Measurements from ENCODE around the gene SLC22A15.

DNA sequence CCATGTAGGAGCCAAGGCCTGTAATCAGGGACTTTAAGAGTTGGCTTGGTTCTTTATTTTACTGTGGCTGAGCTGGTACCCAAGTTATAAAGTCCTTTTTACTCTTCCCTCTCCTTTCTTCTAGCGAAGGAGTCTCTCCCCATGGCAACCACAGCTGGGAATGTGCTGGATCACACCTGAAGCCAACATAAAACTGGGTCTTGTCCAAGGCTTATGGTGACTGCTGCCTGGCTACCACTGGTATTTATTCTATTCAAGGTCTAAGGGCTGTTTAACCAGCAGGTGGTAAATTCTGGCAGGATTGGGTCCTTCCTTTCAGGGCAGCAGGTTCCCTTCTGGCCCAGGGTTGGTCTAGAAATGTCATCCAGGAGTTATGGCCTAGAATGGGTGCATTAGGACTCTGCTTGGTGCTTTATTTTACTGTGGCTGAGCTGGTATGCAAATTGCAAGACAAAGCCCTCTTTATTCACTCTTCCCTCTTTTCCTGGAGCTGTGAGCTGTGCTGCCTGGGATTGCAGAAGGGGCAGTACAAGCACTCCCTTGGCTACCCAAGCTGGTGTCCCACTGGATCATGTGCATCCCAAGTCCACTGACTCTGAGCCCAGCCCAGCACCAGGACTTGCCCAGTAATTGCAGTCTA, 26.6 kb downstream of the SLC22A15 start:
- TF ChIP-seq, protein P1, sequence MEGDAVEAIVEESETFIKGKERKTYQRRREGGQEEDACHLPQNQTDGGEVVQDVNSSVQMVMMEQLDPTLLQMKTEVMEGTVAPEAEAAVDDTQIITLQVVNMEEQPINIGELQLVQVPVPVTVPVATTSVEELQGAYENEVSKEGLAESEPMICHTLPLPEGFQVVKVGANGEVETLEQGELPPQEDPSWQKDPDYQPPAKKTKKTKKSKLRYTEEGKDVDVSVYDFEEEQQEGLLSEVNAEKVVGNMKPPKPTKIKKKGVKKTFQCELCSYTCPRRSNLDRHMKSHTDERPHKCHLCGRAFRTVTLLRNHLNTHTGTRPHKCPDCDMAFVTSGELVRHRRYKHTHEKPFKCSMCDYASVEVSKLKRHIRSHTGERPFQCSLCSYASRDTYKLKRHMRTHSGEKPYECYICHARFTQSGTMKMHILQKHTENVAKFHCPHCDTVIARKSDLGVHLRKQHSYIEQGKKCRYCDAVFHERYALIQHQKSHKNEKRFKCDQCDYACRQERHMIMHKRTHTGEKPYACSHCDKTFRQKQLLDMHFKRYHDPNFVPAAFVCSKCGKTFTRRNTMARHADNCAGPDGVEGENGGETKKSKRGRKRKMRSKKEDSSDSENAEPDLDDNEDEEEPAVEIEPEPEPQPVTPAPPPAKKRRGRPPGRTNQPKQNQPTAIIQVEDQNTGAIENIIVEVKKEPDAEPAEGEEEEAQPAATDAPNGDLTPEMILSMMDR (IDR thresholded peaks at IDR 0.05), result no peak
- TF ChIP-seq POLR2AphosphoS5 (IDR thresholded peaks at IDR 0.05), result no peak
